HG03064 (cell line): Measurements from ENCODE around the gene WDR20.
"Not testable (repeated sequence)": the region's sequence is repeated elsewhere in the genome, so short reads cannot be mapped to it uniquely, and the experiment has no call there.

Experiments used
- ATAC-seq: cut with Tn5 transposase; IDR thresholded peaks from one replicate; pipeline ENCODE4 v1.9.1; 2021; ENCODE audit warnings: low read depth; ENCODE audit not compliant: unreplicated experiment

Gene WDR20

GRCh38 chr14:102139286-102140026, at the start of gene WDR20:
WDR20 (plus strand) TSS chr14:102139897; CDS start chr14:102139924, 27 bp downstream.
- peak; percentile 85 for ATAC-seq

GRCh38 chr14:102090713-102091112, 49.0 kb upstream of the WDR20 start:
- no peak for ATAC-seq

DNA sequence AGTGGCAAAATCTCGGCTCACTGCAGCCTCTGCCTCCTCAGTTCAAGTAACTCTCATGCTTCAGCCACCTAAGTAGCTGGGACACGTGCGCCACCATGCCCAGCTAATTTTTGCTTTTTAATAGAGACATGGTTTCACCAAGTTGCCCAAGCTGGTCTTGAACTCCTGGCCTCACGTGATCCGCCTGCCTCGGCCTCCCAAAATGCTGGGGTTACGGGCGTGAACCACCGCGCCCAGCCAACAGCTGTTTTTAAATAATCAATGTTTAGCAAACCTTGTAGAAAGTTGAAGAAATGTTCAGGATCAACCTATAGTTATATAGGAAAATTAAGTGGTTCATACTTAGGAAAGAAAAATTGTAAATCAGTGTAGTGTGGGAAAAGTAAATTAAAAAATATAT, 46.9 kb upstream of the WDR20 start:
- ATAC-seq, result no peak

DNA sequence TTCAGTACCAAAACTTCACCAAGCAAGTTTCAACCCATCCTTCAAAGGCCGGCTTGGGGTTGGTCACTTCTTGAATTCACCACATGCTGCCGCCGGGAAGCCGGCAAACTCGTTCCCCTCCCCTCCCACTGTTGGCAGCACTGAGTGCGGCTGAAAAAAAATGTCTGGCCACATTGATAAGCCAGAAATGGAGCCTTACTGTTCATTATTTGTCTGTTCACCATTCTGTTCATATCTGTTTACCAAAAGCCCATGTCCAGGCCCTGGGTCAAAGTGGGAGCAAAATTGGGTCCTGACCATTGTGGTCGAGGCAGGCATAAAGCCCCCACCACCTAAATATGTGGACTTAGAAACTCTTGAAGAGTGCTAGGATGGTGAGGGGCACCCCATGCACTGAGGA, 45.6 kb upstream of the WDR20 start:
- no peak for ATAC-seq

DNA sequence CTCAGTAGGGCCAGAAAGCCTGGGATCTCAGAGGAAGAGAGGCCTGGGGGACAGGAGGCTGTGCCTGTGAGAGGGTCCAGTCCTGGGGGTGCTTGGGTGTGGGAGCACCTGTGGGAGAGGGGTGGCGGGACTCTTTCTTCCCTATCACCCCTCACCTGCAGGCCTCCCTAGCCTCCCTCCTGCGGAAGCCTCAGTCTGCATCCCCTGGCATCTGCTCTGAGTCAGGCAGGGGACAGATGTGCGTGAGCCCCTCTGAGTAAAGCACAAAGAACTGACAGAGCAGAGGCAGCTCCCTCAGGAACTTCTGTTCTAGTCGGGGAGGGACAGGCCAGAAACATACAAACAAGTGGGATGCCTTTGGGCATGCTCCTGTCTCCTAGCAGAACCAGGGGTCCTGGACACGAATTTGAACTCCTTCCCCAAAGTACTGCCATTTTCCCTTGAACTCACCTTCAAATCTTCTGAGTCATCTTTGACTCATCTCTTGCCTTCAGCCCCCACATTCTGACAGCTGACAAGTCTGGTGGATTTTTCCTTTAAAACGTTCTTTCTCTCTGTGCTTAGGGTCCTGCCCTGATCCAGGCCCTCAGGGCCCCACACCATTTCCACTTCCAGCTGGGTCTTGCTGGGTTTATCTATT, 44.3 kb upstream of the WDR20 start:
- no peak for ATAC-seq

DNA sequence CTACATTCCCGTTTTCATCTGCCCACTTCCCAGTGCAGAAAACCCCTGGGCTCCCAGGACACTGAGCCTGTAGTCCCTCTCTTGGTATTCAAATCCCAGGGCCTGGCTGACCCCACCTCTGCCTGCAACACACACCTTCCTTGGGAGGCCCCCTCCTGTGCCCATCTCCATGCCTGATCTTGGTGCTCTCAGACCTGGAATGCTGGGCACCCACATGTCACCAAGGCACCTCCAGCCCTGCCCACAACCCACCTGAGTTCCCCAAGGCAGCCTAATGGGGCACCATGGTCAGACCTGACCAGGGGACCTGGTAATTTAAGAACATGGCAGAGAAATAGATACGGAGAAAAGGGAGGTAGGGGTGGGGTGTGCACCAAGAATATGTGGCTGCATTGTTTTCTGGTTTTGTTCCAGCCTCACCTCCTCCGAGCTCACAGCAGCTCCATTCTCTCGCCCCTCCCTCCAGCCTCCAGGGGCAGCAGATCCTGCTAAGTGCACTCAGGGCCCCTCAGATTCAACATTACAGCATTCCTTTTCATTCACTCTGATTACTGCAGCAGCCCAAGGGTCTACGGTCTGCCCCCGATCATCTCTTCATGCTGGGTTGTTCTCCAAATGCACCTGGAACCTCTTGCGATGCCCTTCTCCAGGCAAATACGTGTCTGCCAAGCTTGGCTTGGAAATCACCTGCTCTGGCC, 43.7 kb upstream of the WDR20 start:
- ATAC-seq, result no peak

- no peak for ATAC-seq
Measured at GRCh38 chr14:102096569-102097188, 43.0 kb upstream of the WDR20 start.

DNA sequence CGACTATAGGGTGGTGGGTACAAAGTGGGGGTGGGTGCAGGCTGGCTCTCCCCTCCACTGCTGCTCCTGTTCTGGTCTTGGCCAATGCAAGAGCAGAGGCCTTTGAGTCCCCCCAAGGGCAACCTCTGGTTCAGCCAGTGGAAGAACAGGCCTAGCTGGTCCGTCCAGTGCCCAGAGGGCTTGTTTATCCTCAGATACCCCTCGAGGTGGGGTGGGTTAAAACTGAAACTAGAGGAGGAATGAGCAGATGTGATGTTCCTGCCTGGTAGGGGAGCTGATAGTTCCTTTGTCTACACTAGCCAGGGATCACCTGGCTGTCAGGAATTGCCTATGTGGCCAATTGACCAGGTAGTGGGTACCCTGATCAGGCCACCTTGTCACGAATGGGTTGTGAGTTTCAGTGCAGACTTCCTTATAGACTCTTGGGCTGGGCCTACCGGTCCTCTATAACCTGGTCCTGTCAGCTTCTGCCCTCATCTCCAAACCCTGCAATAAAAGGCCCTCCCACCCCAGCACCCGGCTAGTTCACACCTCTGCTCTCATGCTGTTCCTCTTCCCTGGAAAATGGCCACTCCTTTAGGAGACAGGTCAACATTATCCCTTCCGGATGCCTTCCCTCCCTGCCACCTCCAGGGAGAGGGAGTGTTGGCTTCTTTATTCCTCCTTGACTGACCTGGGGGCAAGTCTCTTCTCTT, 42.1 kb upstream of the WDR20 start:
- no peak for ATAC-seq

DNA sequence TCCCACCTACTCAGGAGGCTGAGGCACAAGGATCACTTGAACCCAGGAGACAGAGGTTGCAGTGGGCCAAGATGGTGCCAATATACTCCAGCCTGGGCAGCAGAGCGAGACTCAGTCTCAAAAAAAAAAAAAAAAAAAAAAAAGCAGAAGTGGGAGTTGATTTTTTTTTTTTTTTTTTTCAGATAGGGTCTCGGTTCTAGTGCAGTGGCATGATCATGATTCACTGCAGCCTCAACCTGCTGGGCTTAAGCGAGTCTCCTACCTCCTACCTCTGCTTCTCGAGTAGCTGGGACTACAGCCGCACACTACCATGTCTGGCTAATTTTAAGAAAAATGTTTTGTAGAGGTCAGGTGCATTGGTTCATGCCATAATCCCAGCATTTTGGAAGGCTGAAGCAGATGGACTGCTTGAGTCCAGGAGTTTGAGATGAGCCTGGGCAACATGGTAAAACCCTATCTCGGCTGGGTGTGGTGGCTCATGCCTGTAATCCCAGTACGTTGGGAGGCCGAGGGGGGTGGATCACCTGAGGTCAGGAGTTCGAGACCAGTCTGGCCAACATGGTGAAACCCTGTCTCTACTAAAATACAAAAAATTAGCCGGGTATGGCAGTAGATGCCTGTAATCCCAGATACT, 36.5 kb upstream of the WDR20 start:
- no peak for ATAC-seq

- no peak for ATAC-seq
Measured at GRCh38 chr14:102105369-102105768, 34.3 kb upstream of the WDR20 start.

DNA sequence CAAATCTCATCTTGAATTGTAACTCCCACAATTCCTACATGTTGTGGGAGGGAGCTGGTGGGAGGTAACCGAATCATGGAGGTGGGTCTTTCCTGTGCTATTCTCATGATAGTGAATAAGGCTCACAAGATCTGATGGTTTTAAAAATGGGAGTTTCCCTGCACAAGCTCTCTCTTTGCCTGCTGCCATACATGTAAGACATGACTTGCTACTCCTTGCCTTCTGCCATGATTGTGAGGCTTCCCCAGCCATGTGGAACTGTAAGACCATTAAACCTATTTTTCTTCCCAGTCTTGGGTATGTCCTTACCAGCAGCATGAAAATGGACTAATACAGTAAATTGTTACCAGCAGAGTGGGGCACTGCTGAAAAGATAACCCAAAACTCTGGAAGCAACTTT, 30.4 kb upstream of the WDR20 start:
- ATAC-seq, result not testable (repeated sequence)

DNA sequence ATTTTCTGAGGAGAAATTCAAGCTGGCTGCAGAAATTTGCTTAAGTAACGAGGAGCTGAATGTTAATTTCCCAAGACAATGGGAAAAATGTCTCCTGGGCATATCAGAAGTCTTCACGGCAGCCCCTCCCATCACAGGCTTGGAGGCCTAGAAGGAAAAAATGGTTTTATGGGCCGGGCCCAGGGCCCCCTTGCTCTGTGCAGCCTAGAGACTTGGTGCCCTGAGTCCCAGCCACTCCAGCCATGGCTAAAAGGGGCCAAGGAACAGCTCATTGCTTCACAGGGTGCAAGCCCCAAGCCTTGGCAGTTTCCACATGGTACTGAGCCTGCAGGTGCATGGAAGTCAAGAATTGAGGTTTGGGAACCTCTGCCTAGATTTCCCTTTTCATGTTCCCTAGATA, 28.6 kb upstream of the WDR20 start:
- ATAC-seq, result no peak

- no peak for ATAC-seq
Measured at GRCh38 chr14:102116361-102117180, 23.1 kb upstream of the WDR20 start.

- ATAC-seq, result no peak
Measured at GRCh38 chr14:102117852-102118251, 21.8 kb upstream of the WDR20 start.

DNA sequence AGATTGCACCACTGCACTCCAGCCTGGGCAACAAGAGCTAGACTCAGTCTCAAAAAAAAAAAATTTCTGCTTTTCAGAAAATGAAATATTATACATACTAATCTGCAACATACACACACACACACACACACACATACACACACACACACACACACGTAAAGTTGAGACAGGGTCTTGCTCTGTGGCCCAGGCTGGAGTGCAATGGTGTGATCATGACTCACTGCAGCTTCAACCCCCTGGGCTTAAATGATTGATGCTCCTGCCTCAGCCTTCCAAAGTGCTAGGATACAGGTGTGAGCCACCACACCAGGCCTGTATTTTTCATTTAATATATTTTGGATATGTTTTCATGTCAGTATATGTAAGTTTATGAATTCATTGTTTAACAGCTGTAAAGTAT, 18.8 kb upstream of the WDR20 start:
- ATAC-seq, result no peak

DNA sequence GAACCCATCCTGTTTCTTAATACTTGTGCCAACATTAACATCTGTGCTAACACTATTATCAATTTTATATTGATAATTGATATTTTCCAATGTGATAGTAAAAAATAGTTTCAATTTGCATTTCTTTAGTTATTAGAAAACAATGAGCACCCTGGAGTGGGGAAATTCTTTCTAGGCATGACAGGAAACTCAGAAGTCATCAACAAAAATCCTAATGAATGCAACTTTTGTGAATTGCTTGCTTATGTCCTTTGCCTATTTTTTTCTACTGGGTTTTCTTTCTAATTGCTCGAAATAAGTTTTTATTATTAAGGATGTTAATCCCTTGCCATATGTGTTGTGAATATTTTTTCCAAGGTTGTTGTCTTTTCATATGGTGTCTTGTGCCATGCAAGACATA, 18.1 kb upstream of the WDR20 start:
- no peak for ATAC-seq

- ATAC-seq, result no peak
Measured at GRCh38 chr14:102124419-102124818, 15.3 kb upstream of the WDR20 start.

- ATAC-seq, result no peak
Measured at GRCh38 chr14:102125546-102125945, 14.2 kb upstream of the WDR20 start.

DNA sequence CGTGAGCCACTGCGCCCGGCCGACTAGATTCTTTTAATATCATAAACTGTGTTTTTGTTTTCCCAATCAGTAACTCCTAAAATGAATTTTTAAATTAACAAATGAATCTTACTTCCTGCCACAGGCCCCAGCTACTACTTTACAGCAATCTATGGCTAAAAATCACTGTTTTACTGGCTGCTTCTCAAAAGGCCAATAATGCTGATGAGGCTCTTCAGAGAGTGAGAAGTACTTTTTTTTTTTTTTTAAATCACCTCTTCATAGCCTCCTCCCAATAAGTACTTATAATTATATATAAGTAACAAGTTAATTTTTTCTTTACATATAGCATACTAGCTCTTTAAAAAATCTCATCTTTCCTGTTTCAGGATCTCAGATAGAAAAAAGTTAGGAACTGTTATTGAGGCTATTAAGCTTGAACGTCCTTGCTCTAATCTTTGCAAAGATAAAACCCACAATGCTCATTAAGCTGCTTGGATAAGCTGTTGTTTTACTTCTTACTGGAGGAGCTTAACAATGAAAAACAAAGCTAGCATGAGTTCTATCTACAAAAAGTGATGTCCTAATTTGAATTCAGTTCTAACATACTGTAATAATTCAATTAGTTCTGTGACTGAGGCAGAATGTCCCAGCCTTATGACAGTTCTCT, 12.8 kb upstream of the WDR20 start:
- no peak for ATAC-seq
